HepG2 (cell line): ENCODE data around the gene STOM. TPM values are rescaled to one million over a fixed set of nuclear protein-coding genes. Genes with fewer than 3 reads are reported as not detected.
A peak's percentile ranks its signal among the peaks of the same experiment; 100 is the strongest.

ENCODE experiments used
- BRD4 ChIP-seq: sonication (generic); formaldehyde crosslinking; IDR thresholded peaks from 2 replicates; pipeline ENCODE4 v1.4.0; 2020; ENCODE audit warnings: missing genetic modification reagents
- FOXA1 ChIP-seq, 2 experiments: fragments of 450-650 bp in 1 of 2; sonication (generic) in 1 of 2; formaldehyde crosslinking in 1 of 2; IDR thresholded peaks; 2 replicates each; pipeline versions ENCODE4 v1.4.0 to v1.6.1; 2016 to 2020; ENCODE audit warnings: missing genetic modification reagents in 1 of 2
- MAFF ChIP-seq: IDR thresholded peaks from 2 replicates; pipeline ENCODE4 v1.6.1; 2011; ENCODE audit warnings: low read depth, low read length, improper control_type of control experiment
- MED8 ChIP-seq: sonication (generic); formaldehyde crosslinking; IDR thresholded peaks from 2 replicates; pipeline ENCODE4 v1.8.1; 2023; ENCODE audit warnings: mild to moderate bottlenecking, missing genetic modification reagents; ENCODE audit not compliant: insufficient replicate concordance
- MTF2 ChIP-seq: sonication (generic); formaldehyde crosslinking; IDR thresholded peaks from 2 replicates; pipeline ENCODE4 v1.5.0; 2020; ENCODE audit warnings: missing genetic modification reagents, borderline replicate concordance
- POLR2AphosphoS2 ChIP-seq: IDR thresholded peaks from 2 replicates; pipeline ENCODE4 v1.6.1; 2011; ENCODE audit warnings: low read depth, low read length, improper control_type of control experiment
- SAFB2 ChIP-seq: sonication (generic); formaldehyde crosslinking; IDR thresholded peaks from 2 replicates; pipeline ENCODE4 v1.5.1; 2020; ENCODE audit warnings: missing genetic modification reagents, low read depth, mild to moderate bottlenecking, borderline replicate concordance
- SKI ChIP-seq: fragments of 450-650 bp; IDR thresholded peaks from one replicate; pipeline ENCODE4 v1.6.1; 2018; ENCODE audit warnings: mild to moderate bottlenecking; ENCODE audit not compliant: partially characterized antibody
- SRF ChIP-seq: IDR thresholded peaks from 2 replicates; pipeline ENCODE4 v1.6.1; 2011; ENCODE audit warnings: mild to moderate bottlenecking, low read depth, low read length, moderate library complexity
- TRIM24 ChIP-seq: sonication (generic); formaldehyde crosslinking; IDR thresholded peaks from 2 replicates; pipeline ENCODE4 v1.8.0; 2022; ENCODE audit warnings: mild to moderate bottlenecking, missing genetic modification reagents
- ZNF335 ChIP-seq: sonication (generic); formaldehyde crosslinking; IDR thresholded peaks from 2 replicates; pipeline ENCODE4 v1.4.0; 2020; ENCODE audit warnings: missing genetic modification reagents
- ZNF569 ChIP-seq: sonication (generic); formaldehyde crosslinking; IDR thresholded peaks from 2 replicates; pipeline ENCODE4 v1.5.0; 2020; ENCODE audit warnings: mild to moderate bottlenecking, missing genetic modification reagents, moderate library complexity, borderline replicate concordance
- ZNF839 ChIP-seq: sonication (generic); formaldehyde crosslinking; IDR thresholded peaks from 2 replicates; pipeline ENCODE4 v1.4.0; 2020; ENCODE audit warnings: missing genetic modification reagents, mild to moderate bottlenecking, borderline replicate concordance
- polyA plus RNA-seq, 8 experiments: library from polyadenylated mRNA; depleted of rRNA in 3 of 8; stranded (reverse) in 7 of 8; unstranded in 1 of 8; fragments of >200 nt; fragmentation: Illumina TruSeq in 4 of 8; extraction: Trizol in 4 of 8; gene quantifications; 2 replicates each; pipeline versions ENCODE4 v1.2.1 to v1.2.3, GENCODE V29; 2011 to 2016; ENCODE audit warnings: low read depth in 4 of 8, missing spikeins in 1 of 8, mixed read lengths in 1 of 8; ENCODE audit not compliant: insufficient read depth in 1 of 8
- total RNA-seq, 5 experiments: library from RNA; depleted of rRNA; stranded (reverse); fragments of >200 nt; fragmentation: Illumina TruSeq; extraction: Trizol; gene quantifications; 2 replicates each; pipeline ENCODE4 v1.2.3, GENCODE V29; 2016; ENCODE audit warnings: low read depth in 1 of 5
- TF ChIP-seq, protein P1 (sequence below): IDR thresholded peaks from 2 replicates; pipeline ENCODE4 v1.6.1; 2012; ENCODE audit warnings: low read depth, low read length, improper control_type of control experiment
- TF ChIP-seq, protein P2 (sequence below): sonication (generic); formaldehyde crosslinking; IDR thresholded peaks from 2 replicates; pipeline ENCODE4 v1.4.0; 2020; ENCODE audit warnings: mild to moderate bottlenecking, missing genetic modification reagents
- TF ChIP-seq, protein P3 (sequence below): sonication (generic); formaldehyde crosslinking; IDR thresholded peaks from 2 replicates; pipeline ENCODE4 v1.8.0; 2023; ENCODE audit warnings: mild to moderate bottlenecking, missing genetic modification reagents
- TF ChIP-seq, protein P4 (sequence below): sonication (generic); formaldehyde crosslinking; IDR thresholded peaks from 2 replicates; pipeline ENCODE4 v1.5.0; 2020; ENCODE audit warnings: missing genetic modification reagents, mild to moderate bottlenecking, borderline replicate concordance
- TF ChIP-seq, protein P5 (sequence below): sonication (generic); formaldehyde crosslinking; IDR thresholded peaks from 2 replicates; pipeline ENCODE4 v1.8.0; 2022; ENCODE audit warnings: mild to moderate bottlenecking, missing genetic modification reagents
- TF ChIP-seq, protein P6 (sequence below): sonication (generic); formaldehyde crosslinking; IDR thresholded peaks from 2 replicates; pipeline ENCODE4 v1.4.0; 2020; ENCODE audit warnings: missing genetic modification reagents, mild to moderate bottlenecking, borderline replicate concordance

The STOM gene
- total and polyA plus RNA-seq, 2 of the 13 experiments (the other 11 are each of a cell fraction or from before 2014, with no cell fraction given) = 43.6 to 165 TPM

DNA sequence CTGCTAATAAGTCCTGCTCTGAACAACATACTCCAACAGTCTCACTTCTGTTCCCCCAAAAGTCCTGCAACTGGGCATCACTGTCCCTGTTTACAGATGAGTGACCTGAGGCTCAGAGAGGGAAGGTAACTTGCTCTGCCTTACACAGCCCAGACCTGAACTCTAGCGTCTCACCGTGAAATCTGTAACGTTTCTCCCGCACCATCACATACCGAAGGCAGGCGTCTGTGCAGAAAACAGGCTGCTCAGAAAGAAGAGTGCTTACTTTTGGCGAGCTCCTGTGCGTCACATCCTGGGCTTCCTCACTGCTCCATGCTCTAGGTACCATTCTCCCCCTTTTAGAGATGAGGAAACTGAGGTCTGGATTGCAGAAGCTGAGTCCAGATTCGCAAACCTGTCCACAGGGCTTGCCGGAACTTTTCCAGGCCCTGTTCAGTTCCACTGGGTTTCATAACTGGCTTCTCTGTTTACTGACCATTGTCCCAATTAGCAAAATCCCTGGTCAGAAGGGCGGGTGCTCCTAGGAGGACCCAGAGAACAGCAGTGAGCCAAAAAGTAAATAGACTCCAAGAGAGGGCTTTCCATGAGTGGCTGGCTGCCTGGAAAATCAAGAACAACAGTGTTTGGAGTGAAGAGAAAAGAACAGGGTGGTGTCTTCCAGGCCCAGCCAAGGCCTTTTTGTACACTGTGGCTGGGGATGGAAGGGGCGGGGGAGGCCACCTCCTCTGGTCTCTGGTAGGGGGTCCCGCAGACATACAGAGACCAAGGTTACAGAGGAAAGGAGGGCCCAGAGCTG is 75.0 kb downstream of the STOM start (continued):
- TF ChIP-seq TRIM24 (CRISPR knock-in tag) = no peak
- peak; percentile 58; the same call in 1 of the 2 replicates for TF ChIP-seq BRD4 (CRISPR knock-in tag)
- no peak for TF ChIP-seq SKI
- TF ChIP-seq, protein P1, sequence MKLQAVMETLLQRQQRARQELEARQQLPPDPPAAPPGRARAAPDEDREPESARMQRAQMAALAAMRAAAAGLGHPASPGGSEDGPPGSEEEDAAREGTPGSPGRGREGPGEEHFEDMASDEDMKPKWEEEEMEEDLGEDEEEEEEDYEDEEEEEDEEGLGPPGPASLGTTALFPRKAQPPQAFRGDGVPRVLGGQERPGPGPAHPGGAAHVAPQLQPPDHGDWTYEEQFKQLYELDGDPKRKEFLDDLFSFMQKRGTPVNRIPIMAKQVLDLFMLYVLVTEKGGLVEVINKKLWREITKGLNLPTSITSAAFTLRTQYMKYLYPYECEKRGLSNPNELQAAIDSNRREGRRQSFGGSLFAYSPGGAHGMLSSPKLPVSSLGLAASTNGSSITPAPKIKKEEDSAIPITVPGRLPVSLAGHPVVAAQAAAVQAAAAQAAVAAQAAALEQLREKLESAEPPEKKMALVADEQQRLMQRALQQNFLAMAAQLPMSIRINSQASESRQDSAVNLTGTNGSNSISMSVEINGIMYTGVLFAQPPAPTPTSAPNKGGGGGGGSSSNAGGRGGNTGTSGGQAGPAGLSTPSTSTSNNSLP = no peak
- TF ChIP-seq ZNF335 (CRISPR knock-in tag) = no peak
- TF ChIP-seq, protein P2, sequence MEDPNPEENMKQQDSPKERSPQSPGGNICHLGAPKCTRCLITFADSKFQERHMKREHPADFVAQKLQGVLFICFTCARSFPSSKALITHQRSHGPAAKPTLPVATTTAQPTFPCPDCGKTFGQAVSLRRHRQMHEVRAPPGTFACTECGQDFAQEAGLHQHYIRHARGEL (CRISPR knock-in tag) = no peak
- TF ChIP-seq, protein P3, sequence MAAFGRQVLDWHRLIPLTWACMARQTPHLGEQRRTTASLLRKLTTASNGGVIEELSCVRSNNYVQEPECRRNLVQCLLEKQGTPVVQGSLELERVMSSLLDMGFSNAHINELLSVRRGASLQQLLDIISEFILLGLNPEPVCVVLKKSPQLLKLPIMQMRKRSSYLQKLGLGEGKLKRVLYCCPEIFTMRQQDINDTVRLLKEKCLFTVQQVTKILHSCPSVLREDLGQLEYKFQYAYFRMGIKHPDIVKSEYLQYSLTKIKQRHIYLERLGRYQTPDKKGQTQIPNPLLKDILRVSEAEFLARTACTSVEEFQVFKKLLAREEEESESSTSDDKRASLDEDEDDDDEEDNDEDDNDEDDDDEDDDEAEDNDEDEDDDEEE = no peak
- TF ChIP-seq ZNF839 (CRISPR knock-in tag) = no peak
- TF ChIP-seq, protein P4, sequence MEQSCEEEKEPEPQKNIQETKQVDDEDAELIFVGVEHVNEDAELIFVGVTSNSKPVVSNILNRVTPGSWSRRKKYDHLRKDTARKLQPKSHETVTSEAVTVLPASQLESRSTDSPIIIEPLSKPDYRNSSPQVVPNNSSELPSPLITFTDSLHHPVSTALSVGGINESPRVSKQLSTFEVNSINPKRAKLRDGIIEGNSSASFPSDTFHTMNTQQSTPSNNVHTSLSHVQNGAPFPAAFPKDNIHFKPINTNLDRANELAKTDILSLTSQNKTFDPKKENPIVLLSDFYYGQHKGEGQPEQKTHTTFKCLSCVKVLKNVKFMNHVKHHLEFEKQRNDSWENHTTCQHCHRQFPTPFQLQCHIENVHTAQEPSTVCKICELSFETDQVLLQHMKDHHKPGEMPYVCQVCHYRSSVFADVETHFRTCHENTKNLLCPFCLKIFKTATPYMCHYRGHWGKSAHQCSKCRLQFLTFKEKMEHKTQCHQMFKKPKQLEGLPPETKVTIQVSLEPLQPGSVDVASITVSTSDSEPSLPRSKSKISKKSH (CRISPR knock-in tag) = no peak
- no peak for TF ChIP-seq FOXA1 (IDR thresholded peaks at IDR 0.05)
- peak; percentile 83 for TF ChIP-seq FOXA1 (CRISPR knock-in tag; IDR thresholded peaks at IDR 0.05)
- TF ChIP-seq POLR2AphosphoS2 = no peak
- TF ChIP-seq ZNF569 = no peak
- TF ChIP-seq, protein P5, sequence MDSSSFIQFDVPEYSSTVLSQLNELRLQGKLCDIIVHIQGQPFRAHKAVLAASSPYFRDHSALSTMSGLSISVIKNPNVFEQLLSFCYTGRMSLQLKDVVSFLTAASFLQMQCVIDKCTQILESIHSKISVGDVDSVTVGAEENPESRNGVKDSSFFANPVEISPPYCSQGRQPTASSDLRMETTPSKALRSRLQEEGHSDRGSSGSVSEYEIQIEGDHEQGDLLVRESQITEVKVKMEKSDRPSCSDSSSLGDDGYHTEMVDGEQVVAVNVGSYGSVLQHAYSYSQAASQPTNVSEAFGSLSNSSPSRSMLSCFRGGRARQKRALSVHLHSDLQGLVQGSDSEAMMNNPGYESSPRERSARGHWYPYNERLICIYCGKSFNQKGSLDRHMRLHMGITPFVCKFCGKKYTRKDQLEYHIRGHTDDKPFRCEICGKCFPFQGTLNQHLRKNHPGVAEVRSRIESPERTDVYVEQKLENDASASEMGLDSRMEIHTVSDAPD = no peak
- TF ChIP-seq, protein P6, sequence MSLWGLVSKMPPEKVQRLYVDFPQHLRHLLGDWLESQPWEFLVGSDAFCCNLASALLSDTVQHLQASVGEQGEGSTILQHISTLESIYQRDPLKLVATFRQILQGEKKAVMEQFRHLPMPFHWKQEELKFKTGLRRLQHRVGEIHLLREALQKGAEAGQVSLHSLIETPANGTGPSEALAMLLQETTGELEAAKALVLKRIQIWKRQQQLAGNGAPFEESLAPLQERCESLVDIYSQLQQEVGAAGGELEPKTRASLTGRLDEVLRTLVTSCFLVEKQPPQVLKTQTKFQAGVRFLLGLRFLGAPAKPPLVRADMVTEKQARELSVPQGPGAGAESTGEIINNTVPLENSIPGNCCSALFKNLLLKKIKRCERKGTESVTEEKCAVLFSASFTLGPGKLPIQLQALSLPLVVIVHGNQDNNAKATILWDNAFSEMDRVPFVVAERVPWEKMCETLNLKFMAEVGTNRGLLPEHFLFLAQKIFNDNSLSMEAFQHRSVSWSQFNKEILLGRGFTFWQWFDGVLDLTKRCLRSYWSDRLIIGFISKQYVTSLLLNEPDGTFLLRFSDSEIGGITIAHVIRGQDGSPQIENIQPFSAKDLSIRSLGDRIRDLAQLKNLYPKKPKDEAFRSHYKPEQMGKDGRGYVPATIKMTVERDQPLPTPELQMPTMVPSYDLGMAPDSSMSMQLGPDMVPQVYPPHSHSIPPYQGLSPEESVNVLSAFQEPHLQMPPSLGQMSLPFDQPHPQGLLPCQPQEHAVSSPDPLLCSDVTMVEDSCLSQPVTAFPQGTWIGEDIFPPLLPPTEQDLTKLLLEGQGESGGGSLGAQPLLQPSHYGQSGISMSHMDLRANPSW (CRISPR knock-in tag) = no peak
- no peak for TF ChIP-seq MED8 (CRISPR knock-in tag)
- TF ChIP-seq MAFF = no peak
- no peak for TF ChIP-seq SAFB2 (CRISPR knock-in tag)
- no peak for TF ChIP-seq SRF
- no peak for TF ChIP-seq MTF2 (CRISPR knock-in tag)
